Jurkat, Clone E6-1 (cell line): ENCODE results near the gene ZC3H7B.
"Not testable (repeated sequence)": the region's sequence is repeated elsewhere in the genome, so short reads cannot be mapped to it uniquely, and the experiment has no call there.

Source experiments
- DNase-seq: peaks from one replicate; pipeline ENCODE4 v3.0.0-alpha.2; 2011; ENCODE audit warnings: low read depth, low spot score
- H3K4me3 ChIP-seq: 2 replicates; pipeline ENCODE4 v1.5.1; 2011; ENCODE audit warnings: mild to moderate bottlenecking, low read length, control low read depth, moderate library complexity

The ZC3H7B gene

DNA sequence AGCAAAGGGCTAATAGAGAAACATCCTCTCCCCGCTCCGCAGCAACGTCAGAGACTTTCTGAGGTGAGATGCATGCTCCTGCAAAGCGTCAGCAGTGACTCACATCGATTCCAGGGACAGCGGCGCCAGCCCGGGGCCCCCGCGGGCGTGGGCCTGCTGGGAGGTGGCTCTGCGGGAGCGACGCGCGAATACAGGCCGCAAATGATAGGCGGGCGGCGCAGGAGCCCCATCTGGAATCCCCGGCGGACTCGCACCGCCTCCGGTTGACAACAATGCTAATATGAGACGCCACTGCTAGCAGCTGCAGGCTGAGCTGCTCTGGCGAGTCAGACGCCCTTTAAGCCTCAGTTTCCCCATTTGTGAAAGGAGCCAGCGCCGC lies 15.9 kb upstream of the ZC3H7B start:
- no peak for DNase-seq
- H3K4me3 ChIP-seq, result peak overlapping the region; percentile 74

- DNase-seq, result peak; percentile 98
- peak within 1 kb of the TSS; percentile 74 for H3K4me3 ChIP-seq
Measured at GRCh38 chr22:41285820-41286638, 15.3 kb upstream of the ZC3H7B start, which contains the start of gene RANGAP1. Gene RANGAP1 (minus strand): TSS chr22:41286187. CDS start chr22:41281044, 5,143 bp downstream.

DNA sequence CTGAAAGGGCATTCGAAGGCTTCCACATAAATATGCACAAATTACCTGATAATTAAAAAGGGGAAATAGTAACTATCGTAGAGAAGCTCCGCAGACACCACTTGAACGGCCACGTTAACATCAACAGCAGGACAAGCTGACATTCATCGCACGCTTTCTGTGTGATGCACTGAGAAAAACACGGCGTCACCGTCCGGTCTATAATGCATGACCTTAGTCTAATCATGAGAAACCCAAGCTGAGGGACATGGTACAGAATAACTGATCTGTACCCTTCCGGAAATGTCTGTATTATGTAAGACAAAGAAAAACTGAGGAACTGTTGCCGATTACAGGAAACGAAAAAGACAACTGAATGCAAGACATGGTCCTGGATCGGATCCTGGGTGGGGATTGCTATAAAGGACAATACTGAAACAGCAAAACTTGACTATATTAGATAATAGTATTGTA lies 14.7 kb upstream of the ZC3H7B start:
- peak overlapping the region; percentile 74 for H3K4me3 ChIP-seq
- DNase-seq, result peak; percentile 64

GRCh38 chr22:41288245-41288946 lies 12.9 kb upstream of the ZC3H7B start:
- no peak overlapping the region for H3K4me3 ChIP-seq
- no peak for DNase-seq

DNA sequence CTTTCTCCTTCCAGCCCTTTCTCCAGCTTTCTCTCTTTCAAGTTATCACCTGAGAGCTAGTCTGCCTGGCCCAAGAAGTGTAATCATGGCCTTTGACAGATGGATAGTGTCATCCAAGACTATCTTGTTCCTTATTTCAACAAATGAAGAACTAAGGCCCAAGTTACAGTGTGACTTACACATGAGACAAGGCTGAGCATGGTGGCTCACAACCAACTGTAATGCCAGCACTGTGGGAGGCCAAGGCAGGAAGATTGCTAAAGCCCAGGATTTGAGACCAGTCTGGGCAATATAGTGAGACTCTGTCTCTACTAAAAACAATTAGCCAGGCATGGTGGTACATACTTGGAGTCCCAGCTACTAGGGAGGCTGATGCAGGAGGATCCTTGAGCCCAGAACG lies 11.7 kb upstream of the ZC3H7B start:
- no peak for DNase-seq

DNA sequence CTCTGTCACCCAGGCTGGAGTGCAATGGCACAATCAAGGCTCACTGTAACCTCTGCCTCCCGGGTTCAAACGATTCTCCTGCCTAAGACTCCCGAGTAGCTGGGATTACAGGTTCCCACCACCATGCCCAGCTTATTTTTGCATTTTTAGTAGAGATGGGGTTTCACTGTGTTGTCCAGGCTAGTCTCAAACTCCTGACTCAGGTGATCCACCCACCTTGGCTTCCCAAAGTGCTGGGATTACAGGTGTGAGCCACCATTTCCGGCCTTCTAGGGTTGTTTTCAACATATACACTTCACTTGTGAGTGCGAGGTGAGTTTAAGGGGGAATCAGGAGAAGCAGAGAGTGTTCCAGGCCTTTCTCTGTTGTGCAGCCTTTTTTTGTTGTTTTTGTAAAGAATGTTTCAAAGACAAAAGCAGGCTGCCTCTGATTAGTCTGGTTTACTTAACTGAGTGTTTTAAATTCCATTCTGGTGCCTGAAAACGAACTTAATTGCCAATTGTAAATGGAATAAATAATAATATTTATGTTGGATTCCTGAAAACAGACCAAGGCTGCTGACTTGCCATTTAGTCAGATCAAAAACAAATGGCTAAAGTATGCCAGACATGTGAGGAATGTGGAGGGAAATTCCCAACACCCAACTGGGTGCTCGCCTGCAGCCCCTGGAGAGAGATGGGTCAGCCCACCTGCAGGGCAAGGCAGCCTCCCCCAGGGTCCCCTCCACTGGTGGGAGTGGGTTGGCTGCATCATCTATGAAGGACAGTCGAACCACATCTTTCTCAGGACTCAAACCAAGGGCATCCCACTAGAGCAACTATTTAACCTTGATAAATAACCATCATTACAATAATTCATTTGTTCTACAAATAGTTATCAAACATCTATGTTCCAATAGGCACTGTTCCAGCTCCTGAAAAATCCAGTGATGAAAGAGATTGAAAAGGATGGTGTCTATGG lies 10.8 kb upstream of the ZC3H7B start:
- no peak overlapping the region for H3K4me3 ChIP-seq
- DNase-seq, result no peak

More for the DNA sequence above, 11.7 kb upstream of the ZC3H7B start:
- no peak overlapping the region for H3K4me3 ChIP-seq

DNA sequence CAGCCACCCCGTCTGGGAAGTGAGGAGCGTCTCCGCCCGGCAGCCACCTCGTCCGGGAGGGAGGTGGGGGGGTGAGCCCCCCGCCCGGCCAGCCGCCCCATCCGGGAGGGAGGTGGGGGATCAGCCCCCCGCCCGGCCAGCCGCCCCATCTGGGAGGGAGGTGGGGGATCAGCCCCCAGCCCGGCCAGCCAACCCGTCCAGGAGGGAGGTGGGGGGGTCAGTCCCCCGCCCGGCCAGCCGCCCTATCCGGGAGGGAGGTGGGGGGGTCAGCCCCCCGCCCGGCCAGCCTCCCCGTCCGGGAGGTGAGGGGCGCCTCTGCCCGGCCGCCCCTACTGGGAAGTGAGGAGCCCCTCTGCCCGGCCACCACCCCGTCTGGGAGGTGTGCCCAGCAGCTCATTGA lies 6.5 kb upstream of the ZC3H7B start:
- H3K4me3 ChIP-seq, DNase-seq: not testable (repeated sequence)

DNA sequence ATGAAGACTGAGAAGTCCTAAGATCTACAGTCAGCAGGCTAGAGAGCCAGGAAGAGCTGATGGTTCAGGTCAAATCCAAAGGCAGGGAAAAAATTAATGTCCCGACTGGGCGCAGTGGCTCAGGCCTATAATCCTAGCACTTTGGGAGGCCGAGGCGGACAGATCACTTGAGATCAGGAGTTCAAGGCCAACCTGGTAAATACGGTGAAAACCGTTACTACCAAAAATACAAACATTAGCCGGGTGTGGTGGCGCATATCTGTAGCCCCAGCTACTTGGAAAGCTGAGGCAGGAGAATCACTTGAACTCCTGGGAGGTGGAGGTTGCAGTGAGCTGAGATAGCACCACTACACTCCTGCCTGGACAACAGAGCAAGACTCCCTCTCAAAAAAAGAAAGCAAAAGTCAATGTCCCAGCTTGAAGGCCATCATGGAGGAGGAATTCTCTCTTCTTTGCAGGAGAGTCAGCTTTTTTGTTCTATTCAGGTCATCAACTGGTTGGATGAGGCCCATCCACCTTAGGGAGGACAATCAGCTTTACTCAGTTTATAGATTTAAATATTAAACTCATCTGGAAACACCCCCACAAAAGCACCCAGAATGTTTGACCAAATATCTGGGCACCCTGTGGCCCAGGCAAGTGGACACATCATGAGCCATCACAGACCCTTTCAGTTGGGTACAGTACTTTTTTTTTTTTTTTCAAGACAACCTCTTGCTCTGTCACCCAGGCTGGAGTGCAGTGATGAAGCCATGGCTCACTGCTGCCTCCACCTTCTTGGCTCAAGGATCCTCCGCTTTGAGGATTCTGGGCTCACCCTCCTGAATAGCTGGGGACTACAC lies 4.3 kb upstream of the ZC3H7B start:
- DNase-seq, result no peak
- no peak overlapping the region for H3K4me3 ChIP-seq

- peak overlapping the region; percentile 78 for H3K4me3 ChIP-seq
- no peak for DNase-seq
Measured at GRCh38 chr22:41300661-41301060, 664 bp upstream of the ZC3H7B start.

GRCh38 chr22:41302021-41302767 lies 869 bp downstream of the ZC3H7B start:
- peak overlapping the region; percentile 78 for H3K4me3 ChIP-seq
- DNase-seq, result no peak

GRCh38 chr22:41302811-41303210 lies 1.5 kb downstream of the ZC3H7B start:
- DNase-seq, result no peak
- H3K4me3 ChIP-seq, result peak overlapping the region; percentile 78

GRCh38 chr22:41305646-41306045 lies 4.3 kb downstream of the ZC3H7B start:
- no peak for DNase-seq
- no peak overlapping the region for H3K4me3 ChIP-seq

GRCh38 chr22:41308054-41308453 lies 6.7 kb downstream of the ZC3H7B start:
- no peak overlapping the region for H3K4me3 ChIP-seq
- DNase-seq, result no peak

DNA sequence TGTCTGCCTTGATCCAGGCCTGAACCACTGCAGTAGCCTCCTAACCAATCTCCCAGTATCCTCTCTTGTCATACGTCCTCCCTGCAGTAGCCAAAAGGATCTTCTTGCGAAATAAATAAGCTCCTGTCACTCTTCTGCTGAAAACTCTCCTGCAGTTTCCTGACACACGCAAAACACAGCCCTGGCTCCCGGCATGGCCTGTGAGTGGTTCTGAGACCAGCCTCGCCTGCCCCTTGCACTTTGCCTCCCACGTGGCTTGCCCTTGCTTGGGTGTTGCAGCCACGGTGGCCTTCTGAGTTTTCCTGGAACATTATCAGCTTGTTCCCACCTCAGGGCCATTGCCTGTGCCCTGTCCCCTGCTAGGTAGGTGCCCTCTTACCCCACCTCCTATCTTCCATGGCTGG lies 7.2 kb downstream of the ZC3H7B start:
- no peak overlapping the region for H3K4me3 ChIP-seq
- DNase-seq, result no peak

DNA sequence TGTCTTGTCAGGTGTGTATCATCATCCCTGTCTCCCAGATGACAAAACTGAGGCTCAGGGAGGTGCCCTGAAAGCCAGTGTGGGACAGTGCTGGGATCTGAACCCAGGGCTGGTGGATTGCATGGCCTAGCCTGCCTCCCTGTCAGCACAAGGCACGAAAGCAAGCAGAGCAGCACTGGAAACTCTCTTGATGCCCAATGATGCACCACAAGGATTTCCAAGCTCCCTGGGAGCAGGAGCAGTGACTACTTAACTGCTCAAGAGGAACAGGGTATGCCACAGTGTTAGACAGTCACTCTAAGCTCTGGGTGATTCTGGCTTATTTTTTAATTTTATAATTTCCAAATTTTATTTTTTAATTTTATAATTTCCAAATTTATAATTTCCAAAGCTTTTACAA lies 9.0 kb downstream of the ZC3H7B start:
- H3K4me3 ChIP-seq, result no peak overlapping the region
- no peak for DNase-seq

GRCh38 chr22:41311487-41311886 lies 10.2 kb downstream of the ZC3H7B start:
- H3K4me3 ChIP-seq, result no peak overlapping the region
- no peak for DNase-seq

- H3K4me3 ChIP-seq, result no peak overlapping the region
Measured at GRCh38 chr22:41314821-41315220, 13.5 kb downstream of the ZC3H7B start.

GRCh38 chr22:41315586-41315985 lies 14.3 kb downstream of the ZC3H7B start:
- DNase-seq, result no peak
- no peak overlapping the region for H3K4me3 ChIP-seq

More at GRCh38 chr22:41314821-41315220, 13.5 kb downstream of the ZC3H7B start:
- no peak for DNase-seq
